Osteoblast (primary cell): Measurements from ENCODE around the gene C1D. TPM values are rescaled to one million over a fixed set of nuclear protein-coding genes. Genes with fewer than 3 reads are reported as not detected.
"Not testable (repeated sequence)": the region's sequence is repeated elsewhere in the genome, so short reads cannot be mapped to it uniquely, and the experiment has no call there.

Source experiments
- DNase-seq: peaks from one replicate; pipeline ENCODE4 v3.0.0; 2011; ENCODE audit warnings: low spot score, mixed read lengths; ENCODE audit not compliant: insufficient read length; ENCODE audit errors: missing footprints
- H2AFZ ChIP-seq: 2 replicates; pipeline ENCODE4 v1.6.0; 2011; ENCODE audit warnings: mild to moderate bottlenecking, low read length
- H3K27ac ChIP-seq: 2 replicates; pipeline ENCODE4 v1.5.1; 2011; ENCODE audit warnings: mild to moderate bottlenecking, low read depth, low read length, moderate library complexity
- H3K27me3 ChIP-seq: 2 replicates; pipeline ENCODE4 v1.6.0; 2012; ENCODE audit warnings: mild to moderate bottlenecking, control low read depth, inconsistent platforms, low read length, moderate library complexity; ENCODE audit not compliant: insufficient read depth
- H3K36me3 ChIP-seq: 2 replicates; pipeline ENCODE4 v1.5.1; 2011; ENCODE audit warnings: mild to moderate bottlenecking, low read length, control low read depth, moderate library complexity; ENCODE audit not compliant: insufficient read depth
- H3K4me1 ChIP-seq: 2 replicates; pipeline ENCODE4 v1.5.1; 2011; ENCODE audit warnings: mild to moderate bottlenecking, low read length, control low read depth, moderate library complexity; ENCODE audit not compliant: insufficient read depth
- H3K4me2 ChIP-seq: 2 replicates; pipeline ENCODE4 v1.6.0; 2011; ENCODE audit warnings: mild to moderate bottlenecking, low read length; ENCODE audit not compliant: insufficient read depth
- H3K4me3 ChIP-seq: fragments of 200-600 bp; sonication (generic); 3 replicates; pipeline ENCODE4 v1.5.1; 2012; ENCODE audit warnings: mild to moderate bottlenecking, low read length, inconsistent platforms; ENCODE audit not compliant: insufficient read depth
- H3K79me2 ChIP-seq: 2 replicates; pipeline ENCODE4 v1.6.0; 2012; ENCODE audit warnings: mild to moderate bottlenecking, low read length, control low read depth, inconsistent platforms; ENCODE audit not compliant: insufficient read depth
- H3K9me3 ChIP-seq: 2 replicates; pipeline ENCODE4 v1.5.1; 2011; ENCODE audit warnings: low read depth, low read length, control low read depth
- H4K20me1 ChIP-seq: 2 replicates; pipeline ENCODE4 v1.6.0; 2012; ENCODE audit warnings: mild to moderate bottlenecking, low read length, control low read depth; ENCODE audit not compliant: insufficient read depth
- CTCF ChIP-seq: IDR thresholded peaks from 2 replicates; pipeline ENCODE4 v1.5.1; 2011; ENCODE audit warnings: mild to moderate bottlenecking, low read depth, low read length, moderate library complexity; ENCODE audit errors: extremely low read depth
- total RNA-seq: library from RNA; depleted of rRNA; stranded (reverse); fragments of >200 nt; gene quantifications from 2 replicates; pipeline ENCODE4 v1.2.3, GENCODE V29; 2012

The C1D gene
- total RNA-seq, 1 donor = 25.7 TPM

DNA sequence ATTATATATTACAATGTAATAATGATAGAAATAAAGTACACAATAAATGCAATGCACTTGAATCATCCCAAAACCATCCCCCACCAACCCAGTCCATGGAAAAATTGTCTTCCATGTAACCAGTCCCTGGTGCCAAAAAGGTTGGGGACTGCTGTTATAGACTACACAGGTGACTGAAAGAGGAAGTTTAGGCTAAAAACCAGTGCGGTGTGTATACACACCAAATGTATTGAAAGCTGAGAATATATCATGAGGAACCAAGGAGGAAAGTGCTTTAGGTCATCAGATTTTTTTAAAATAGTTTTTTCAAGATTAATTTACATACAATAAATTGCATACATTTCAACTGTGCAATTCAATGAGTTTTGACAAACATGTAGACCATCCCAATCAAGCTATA is 20.5 kb upstream of the C1D start:
- Histone ChIP-seq H3K27ac (no peak overlapping the region), H3K4me2 (no peak overlapping the region), H3K4me1 (no peaks in the 10 kb centered on the region), H3K4me3 (no peak overlapping the region), H3K36me3 (no peaks in the 10 kb centered on the region), H3K27me3 (peaks cover 3% of the 10 kb centered on the region), H4K20me1 (no peaks in the 10 kb centered on the region), H3K79me2 (no peaks in the 10 kb centered on the region), H2AFZ (no peak overlapping the region), H3K9me3 (no peaks in the 10 kb centered on the region)
- TF ChIP-seq CTCF = no peak
- DNase-seq = no peak

DNA sequence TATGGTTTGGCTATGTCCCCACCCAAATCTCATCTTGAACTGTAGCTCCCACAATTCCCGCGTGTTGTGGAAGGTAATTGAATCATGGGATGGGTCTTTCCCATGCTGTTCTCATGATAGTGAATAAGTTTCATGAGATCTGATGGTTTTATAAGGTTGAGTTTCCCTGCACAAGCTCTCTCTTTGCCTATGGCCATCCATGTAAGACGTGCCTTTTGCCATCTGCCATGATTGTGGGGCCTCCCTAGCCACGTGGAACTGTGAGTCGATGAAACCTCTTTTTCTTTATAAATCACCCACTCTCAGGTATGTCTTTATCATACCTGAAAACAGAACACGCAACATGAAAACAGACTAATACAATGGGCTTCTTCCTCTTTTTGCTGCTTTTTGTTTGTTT is 11.2 kb upstream of the C1D start:
- Histone ChIP-seq H3K4me1 (no peaks in the 10 kb centered on the region), H3K9me3 (no peaks in the 10 kb centered on the region), H3K27me3 (peaks cover 9% of the 10 kb centered on the region), H3K79me2 (no peaks in the 10 kb centered on the region), H3K36me3 (no peaks in the 10 kb centered on the region), H2AFZ (no peak overlapping the region), H3K27ac (no peak overlapping the region), H3K4me3 (no peak overlapping the region), H4K20me1 (no peaks in the 10 kb centered on the region), H3K4me2 (no peak overlapping the region)
- no peak for TF ChIP-seq CTCF
- no peak for DNase-seq

GRCh38 chr2:68063797-68064646 is 1.2 kb upstream of the C1D start:
- DNase-seq, H3K27ac ChIP-seq, H3K36me3 ChIP-seq, H3K4me2 ChIP-seq, H4K20me1 ChIP-seq, H3K27me3 ChIP-seq, H3K4me3 ChIP-seq, H3K9me3 ChIP-seq: not testable (repeated sequence)
- peaks cover 19% of the 10 kb centered on the region for H3K4me1 ChIP-seq
- H2AFZ ChIP-seq = peak overlapping the region; percentile 9
- peaks cover 37% of the 10 kb centered on the region for H3K79me2 ChIP-seq

DNA sequence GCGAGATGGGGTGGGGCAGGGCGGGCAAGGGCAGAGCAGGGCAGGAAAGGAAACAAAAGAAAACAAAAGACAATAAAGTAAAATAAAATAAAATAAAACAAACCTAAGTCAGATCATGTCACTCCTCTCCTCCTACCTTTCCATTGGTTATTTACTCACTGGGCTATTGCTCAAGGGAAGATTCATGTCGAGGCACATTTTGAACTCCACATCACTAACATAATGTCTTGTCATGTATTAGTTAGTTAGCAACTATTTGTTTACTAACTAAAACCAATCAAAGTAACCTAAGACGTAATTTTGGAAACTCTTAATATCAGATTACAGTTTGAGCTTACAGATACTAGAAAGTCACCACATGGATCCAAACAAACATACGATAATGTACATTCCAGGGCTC is 2.2 kb downstream of the C1D start:
- H3K4me3 ChIP-seq = no peak overlapping the region
- peaks cover 70% of the 10 kb centered on the region for H3K79me2 ChIP-seq
- peaks cover 27% of the 10 kb centered on the region for H4K20me1 ChIP-seq
- peaks cover 19% of the 10 kb centered on the region for H3K4me1 ChIP-seq
- no peak overlapping the region for H3K4me2 ChIP-seq
- no peak overlapping the region for H3K27ac ChIP-seq
- H3K36me3 ChIP-seq = no peaks in the 10 kb centered on the region
- no peak overlapping the region for H2AFZ ChIP-seq
- H3K27me3 ChIP-seq = no peaks in the 10 kb centered on the region
- H3K9me3 ChIP-seq = no peaks in the 10 kb centered on the region
- DNase-seq = no peak
- no peak for TF ChIP-seq CTCF
